HL-60 (cell line): ENCODE data around the gene CDCA4.

Source experiments
- POLR2AphosphoS5 ChIP-seq: IDR thresholded peaks from 2 replicates; pipeline ENCODE4 v1.6.1; 2012; ENCODE audit warnings: low read depth
- SPI1 ChIP-seq: IDR thresholded peaks from 2 replicates; pipeline ENCODE4 v1.6.1; 2012; ENCODE audit warnings: low read depth, mild to moderate bottlenecking, borderline replicate concordance
- TF ChIP-seq, protein P1 (sequence below): IDR thresholded peaks from one replicate; pipeline ENCODE4 v1.5.1; 2011; ENCODE audit warnings: low read length, control low read depth, inconsistent platforms; ENCODE audit not compliant: insufficient read depth
- TF ChIP-seq, protein P2 (sequence below): IDR thresholded peaks from 2 replicates; pipeline ENCODE4 v1.6.1; 2012; ENCODE audit warnings: low read depth; ENCODE audit not compliant: insufficient replicate concordance

DNA sequence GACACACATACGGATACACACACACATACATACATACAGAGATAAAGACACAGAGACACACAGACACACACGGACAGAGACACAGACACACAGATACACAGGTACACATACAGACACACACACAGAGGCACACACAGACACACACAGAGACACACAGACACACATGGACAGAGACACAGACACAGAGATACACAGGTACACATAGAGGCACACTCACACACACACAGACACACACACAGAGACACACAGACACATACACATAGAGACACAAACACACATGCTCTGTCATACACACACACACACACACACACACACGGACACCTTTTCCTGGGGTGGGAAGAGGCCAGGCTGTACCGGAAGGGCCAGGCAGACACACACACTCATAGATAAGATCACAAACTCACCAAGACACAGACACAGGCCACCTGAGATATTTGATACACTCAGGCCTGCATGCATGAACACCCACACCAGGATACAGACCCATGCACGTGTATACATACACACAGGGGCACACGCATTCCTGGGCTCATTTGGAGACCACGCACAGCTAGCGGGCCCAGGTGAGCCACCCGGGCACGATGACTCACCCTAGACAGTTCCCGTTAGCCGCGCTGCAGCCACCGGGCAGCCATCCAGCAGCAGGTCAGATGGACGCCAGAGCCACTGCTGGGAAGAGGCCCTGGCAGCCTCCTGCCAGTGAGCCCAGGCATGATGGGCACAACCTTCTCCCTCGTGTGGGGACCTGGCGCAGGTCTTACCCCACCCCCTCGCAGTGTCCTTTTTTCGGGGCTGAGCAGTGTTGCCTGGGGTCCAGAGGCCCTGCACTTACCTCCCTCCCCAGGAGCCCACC is 40.9 kb downstream of the CDCA4 start:
- TF ChIP-seq, protein P1, sequence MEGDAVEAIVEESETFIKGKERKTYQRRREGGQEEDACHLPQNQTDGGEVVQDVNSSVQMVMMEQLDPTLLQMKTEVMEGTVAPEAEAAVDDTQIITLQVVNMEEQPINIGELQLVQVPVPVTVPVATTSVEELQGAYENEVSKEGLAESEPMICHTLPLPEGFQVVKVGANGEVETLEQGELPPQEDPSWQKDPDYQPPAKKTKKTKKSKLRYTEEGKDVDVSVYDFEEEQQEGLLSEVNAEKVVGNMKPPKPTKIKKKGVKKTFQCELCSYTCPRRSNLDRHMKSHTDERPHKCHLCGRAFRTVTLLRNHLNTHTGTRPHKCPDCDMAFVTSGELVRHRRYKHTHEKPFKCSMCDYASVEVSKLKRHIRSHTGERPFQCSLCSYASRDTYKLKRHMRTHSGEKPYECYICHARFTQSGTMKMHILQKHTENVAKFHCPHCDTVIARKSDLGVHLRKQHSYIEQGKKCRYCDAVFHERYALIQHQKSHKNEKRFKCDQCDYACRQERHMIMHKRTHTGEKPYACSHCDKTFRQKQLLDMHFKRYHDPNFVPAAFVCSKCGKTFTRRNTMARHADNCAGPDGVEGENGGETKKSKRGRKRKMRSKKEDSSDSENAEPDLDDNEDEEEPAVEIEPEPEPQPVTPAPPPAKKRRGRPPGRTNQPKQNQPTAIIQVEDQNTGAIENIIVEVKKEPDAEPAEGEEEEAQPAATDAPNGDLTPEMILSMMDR = no peak
- no peak for TF ChIP-seq SPI1
- no peak for TF ChIP-seq POLR2AphosphoS5
- TF ChIP-seq, protein P2, sequence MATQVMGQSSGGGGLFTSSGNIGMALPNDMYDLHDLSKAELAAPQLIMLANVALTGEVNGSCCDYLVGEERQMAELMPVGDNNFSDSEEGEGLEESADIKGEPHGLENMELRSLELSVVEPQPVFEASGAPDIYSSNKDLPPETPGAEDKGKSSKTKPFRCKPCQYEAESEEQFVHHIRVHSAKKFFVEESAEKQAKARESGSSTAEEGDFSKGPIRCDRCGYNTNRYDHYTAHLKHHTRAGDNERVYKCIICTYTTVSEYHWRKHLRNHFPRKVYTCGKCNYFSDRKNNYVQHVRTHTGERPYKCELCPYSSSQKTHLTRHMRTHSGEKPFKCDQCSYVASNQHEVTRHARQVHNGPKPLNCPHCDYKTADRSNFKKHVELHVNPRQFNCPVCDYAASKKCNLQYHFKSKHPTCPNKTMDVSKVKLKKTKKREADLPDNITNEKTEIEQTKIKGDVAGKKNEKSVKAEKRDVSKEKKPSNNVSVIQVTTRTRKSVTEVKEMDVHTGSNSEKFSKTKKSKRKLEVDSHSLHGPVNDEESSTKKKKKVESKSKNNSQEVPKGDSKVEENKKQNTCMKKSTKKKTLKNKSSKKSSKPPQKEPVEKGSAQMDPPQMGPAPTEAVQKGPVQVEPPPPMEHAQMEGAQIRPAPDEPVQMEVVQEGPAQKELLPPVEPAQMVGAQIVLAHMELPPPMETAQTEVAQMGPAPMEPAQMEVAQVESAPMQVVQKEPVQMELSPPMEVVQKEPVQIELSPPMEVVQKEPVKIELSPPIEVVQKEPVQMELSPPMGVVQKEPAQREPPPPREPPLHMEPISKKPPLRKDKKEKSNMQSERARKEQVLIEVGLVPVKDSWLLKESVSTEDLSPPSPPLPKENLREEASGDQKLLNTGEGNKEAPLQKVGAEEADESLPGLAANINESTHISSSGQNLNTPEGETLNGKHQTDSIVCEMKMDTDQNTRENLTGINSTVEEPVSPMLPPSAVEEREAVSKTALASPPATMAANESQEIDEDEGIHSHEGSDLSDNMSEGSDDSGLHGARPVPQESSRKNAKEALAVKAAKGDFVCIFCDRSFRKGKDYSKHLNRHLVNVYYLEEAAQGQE = no peak
